GM10266 (cell line): ENCODE data around the gene KRTAP10-4.

Experiments
- DNase-seq: peaks from one replicate; pipeline ENCODE4 v3.0.0; 2012; ENCODE audit errors: extremely low spot score
- TF ChIP-seq, protein P1 (sequence below): IDR thresholded peaks from 2 replicates; pipeline ENCODE4 v1.5.1; 2012; ENCODE audit warnings: mild to moderate bottlenecking, low read depth; ENCODE audit not compliant: control insufficient read depth, insufficient read depth; ENCODE audit errors: missing control alignments

The KRTAP10-4 gene

DNA sequence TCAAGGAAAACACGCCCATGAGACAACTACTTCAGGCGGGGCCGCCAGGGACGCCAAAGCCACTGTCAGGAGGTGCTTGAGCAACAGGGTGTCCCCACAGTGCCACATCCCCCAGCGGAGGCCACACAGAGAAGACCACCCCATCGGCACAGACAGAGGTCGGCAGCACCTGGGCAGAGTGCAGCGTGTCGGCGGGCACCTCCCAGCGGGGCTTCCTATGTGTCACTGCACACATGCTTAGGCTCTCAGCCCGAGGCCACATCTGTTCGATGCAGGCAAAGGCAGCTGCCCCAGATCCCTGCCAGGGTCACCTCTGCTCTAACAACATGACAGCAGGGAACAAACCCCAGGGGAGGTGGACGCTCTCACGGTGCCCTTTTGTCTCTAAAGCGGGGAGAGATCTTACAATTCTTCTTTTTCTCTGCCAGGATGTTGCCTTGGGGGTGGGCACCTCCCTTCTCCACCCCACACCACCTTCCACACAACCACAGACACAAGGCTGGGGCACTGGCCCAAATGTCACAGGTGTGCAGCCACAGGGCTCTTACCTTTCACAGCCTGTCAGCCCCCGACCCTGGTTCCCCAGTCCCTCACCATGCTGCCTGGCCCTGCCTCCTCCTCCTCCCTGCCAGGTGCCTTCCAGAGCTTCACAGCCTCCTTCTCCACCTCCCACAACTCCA is 42.5 kb downstream of the KRTAP10-4 start:
- TF ChIP-seq, protein P1, sequence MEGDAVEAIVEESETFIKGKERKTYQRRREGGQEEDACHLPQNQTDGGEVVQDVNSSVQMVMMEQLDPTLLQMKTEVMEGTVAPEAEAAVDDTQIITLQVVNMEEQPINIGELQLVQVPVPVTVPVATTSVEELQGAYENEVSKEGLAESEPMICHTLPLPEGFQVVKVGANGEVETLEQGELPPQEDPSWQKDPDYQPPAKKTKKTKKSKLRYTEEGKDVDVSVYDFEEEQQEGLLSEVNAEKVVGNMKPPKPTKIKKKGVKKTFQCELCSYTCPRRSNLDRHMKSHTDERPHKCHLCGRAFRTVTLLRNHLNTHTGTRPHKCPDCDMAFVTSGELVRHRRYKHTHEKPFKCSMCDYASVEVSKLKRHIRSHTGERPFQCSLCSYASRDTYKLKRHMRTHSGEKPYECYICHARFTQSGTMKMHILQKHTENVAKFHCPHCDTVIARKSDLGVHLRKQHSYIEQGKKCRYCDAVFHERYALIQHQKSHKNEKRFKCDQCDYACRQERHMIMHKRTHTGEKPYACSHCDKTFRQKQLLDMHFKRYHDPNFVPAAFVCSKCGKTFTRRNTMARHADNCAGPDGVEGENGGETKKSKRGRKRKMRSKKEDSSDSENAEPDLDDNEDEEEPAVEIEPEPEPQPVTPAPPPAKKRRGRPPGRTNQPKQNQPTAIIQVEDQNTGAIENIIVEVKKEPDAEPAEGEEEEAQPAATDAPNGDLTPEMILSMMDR = no peak
- DNase-seq = no peak

DNA sequence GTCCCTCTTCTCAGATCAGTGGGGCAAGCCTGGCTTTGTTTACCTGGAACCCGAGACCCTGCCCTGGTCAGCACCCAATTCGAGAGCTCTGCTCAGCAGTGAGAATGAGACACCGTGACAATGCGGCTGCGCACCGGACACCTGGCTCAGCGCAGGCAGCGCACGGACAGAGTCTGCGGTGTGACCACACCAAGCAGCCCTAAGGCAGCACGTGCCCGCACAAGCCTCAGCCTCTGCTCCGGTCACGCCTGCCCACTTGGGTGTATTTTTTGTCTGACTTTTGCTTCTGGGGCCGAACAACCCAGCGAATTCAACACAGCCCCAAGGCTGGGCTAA is 43.0 kb downstream of the KRTAP10-4 start:
- TF ChIP-seq, protein P1 = no peak
- no peak for DNase-seq

DNA sequence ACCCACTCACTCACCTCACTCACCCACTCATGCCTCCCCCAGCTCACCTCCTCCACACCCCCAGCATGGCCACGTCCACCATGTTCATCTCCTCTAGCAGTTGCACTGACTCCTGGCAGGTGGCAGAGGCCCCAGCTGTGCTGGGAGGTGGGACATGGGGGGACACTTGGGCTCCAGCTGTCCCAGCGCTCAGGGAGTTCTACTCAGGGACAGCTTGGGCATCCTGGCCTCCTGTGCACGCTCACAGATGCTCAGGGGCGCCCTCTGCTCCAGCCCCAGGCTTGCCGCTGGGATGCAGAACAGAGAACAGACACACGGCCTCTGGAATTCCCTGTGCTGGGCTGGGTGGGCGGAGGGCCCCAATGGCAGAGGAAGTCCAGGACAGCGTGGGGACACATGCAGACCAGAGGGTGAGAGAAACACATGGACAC is 43.6 kb downstream of the KRTAP10-4 start:
- no peak for DNase-seq
- TF ChIP-seq, protein P1 = no peak

DNA sequence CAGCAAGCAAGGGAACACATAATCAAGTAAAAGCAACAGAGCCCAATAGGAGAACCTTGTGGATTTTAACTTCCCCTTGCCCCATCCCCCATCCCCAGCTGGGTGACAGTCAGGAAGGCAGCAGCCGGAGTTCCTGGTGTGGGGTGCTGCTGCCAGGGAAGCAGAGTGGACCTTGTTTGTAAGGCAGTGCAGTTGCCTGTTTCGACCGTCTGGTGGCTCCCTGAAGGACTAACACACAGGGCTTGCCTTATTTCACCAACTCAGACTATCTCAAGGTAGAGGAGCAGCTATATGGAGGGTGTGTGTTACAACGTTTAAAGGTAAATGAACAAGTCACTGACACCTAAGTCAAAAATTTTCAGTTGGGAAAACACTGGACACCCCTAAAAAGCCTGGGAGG is 45.0 kb downstream of the KRTAP10-4 start:
- no peak for DNase-seq
- TF ChIP-seq, protein P1 = no peak

DNA sequence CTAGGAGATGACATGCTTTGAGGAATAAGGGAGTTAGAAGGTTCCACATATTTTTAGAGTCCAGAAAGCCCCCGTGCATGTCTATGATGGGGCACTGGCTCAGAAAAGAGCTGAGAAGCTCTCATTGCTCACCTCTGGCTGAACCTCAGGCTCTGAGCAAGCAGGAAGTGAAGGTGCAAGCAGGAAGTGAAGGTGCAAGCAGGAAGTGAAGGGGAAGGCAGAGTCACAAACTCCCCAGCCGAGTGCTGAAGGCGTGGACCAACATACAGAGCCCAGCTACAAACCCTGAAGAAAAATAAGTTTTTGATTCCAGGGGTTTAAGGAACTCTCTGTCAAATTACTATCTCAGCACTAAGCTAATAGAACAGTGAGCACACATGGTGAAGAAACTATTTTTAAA is 45.4 kb downstream of the KRTAP10-4 start:
- DNase-seq = no peak
- TF ChIP-seq, protein P1 = no peak

DNA sequence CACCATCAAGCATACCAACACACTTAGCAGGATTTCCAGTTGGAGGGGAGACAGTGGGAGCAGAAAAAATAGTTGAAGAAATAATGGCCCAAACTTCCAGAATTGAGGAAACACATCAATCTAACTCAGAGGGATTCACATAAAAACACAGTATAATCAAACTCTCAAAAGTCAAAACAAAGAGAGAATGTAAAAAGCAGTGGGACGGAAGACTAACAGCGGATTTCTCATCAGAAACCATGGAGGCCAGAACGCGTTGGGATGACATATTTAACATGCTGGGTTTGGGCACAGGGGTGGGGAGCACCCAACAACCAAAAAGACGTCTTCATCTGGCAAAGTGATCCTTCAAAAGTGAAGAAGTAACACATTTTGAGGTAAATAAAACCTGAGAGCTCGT is 46.4 kb downstream of the KRTAP10-4 start:
- DNase-seq = no peak
- TF ChIP-seq, protein P1 = no peak

DNA sequence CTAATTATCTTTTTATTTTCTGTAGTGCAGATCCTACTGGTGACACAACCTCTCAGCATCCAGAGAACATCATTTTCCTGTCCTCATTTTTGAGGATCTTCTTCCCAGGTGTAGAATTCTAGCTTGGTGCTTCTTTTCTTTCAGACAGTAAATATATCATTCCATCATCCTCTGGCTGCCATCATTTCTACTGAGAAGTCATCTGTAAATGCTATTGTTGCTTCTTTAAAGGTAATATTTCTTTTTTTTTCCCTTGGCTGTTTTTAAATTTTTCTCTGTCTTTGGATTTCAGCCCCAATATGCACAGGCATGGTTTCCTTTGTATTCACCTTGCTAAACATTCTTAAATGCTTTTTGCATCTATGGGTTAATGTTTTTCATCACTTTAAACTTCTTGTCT is 50.0 kb downstream of the KRTAP10-4 start:
- TF ChIP-seq, protein P1 = no peak
- no peak for DNase-seq
